ENCODE data around the gene PNP.

PNP gene

GRCh38 chr14:20436363-20436755 is 32.8 kb upstream of the PNP start:
- Histone ChIP-seq H3K4ac (ENCODE audit: low read depth in 1 of 2, low read length in 2 of 2) (no peak overlapping the region), H3K14ac (ENCODE audit: low read length in 2 of 2) (no peak overlapping the region), H3K27ac (ENCODE audit: low read length, poor library complexity, severe bottlenecking) (no peak overlapping the region), H3K27me3 (ENCODE audit: control insufficient read depth in 1 of 2, insufficient read depth in 1 of 2, low read length in 2 of 2) (peaks cover 0 to 17% of the 10 kb centered on the region in 2 experiments), H3K23ac (ENCODE audit: low read length in 2 of 2) (no peak overlapping the region), H3K9ac (ENCODE audit: low read length) (no peak overlapping the region), H3K4me1 (ENCODE audit: control insufficient read depth, insufficient read depth, low read depth, low read length) (peaks cover 6% of the 10 kb centered on the region), H2BK120ac (ENCODE audit: low read depth, low read length) (no peak overlapping the region), H2BK5ac (ENCODE audit: low read depth, low read length, poor library complexity, severe bottlenecking) (no peak overlapping the region), H4K91ac (ENCODE audit: low read length) (no peak overlapping the region), H2BK12ac (ENCODE audit: low read length in 2 of 2) (no peak overlapping the region), H3K36me3 (ENCODE audit: control insufficient read depth in 1 of 2, insufficient read depth in 2 of 2, low read depth in 1 of 2, low read length in 2 of 2) (no peaks in the 10 kb centered on the region), H2BK15ac (ENCODE audit: low read depth, poor library complexity, severe bottlenecking) (no peak overlapping the region), H2AK5ac (ENCODE audit: low read length, severe bottlenecking) (no peak overlapping the region), H3K4me2 (ENCODE audit: low read length, poor library complexity, severe bottlenecking) (no peak overlapping the region), H3K4me3 (ENCODE audit: insufficient read depth in 1 of 2, low read depth in 1 of 2, low read length in 2 of 2) (no peak overlapping the region), H4K8ac (ENCODE audit: low read length) (no peak overlapping the region), H2AFZ (ENCODE audit: low read depth, low read length) (no peak overlapping the region), H3K79me1 (replicated peaks; ENCODE audit: low read length, poor library complexity, severe bottlenecking) (no peaks in the 10 kb centered on the region), H3K9me3 (ENCODE audit: control insufficient read depth, low read length) (no peaks in the 10 kb centered on the region), H3K18ac (ENCODE audit: low read depth in 1 of 2, low read length in 2 of 2) (no peak overlapping the region)
- no peak for DNase-seq
- 96% methylated on average over 2 of the region's 4 CpGs for WGBS

GRCh38 chr14:20438664-20439063 is 30.5 kb upstream of the PNP start:
- H2BK5ac ChIP-seq (ENCODE audit: low read depth, low read length, poor library complexity, severe bottlenecking): no peak overlapping the region
- H3K9ac ChIP-seq (ENCODE audit: low read length): no peak overlapping the region
- no peaks in the 10 kb centered on the region for H3K79me1 ChIP-seq (replicated peaks; ENCODE audit: low read length, poor library complexity, severe bottlenecking)
- no peak overlapping the region for H2BK12ac ChIP-seq (ENCODE audit: low read length in 2 of 2)
- DNase-seq: no peak
- H3K18ac ChIP-seq (ENCODE audit: low read depth in 1 of 2, low read length in 2 of 2): no peak overlapping the region
- H3K4me1 ChIP-seq (ENCODE audit: control insufficient read depth, insufficient read depth, low read depth, low read length): peaks cover 6% of the 10 kb centered on the region
- H2BK120ac ChIP-seq (ENCODE audit: low read depth, low read length): no peak overlapping the region
- no peak overlapping the region for H3K27ac ChIP-seq (ENCODE audit: low read length, poor library complexity, severe bottlenecking)
- H2AK5ac ChIP-seq (ENCODE audit: low read length, severe bottlenecking): no peak overlapping the region
- H3K4me3 ChIP-seq (ENCODE audit: insufficient read depth in 1 of 2, low read depth in 1 of 2, low read length in 2 of 2): no peak overlapping the region
- H3K27me3 ChIP-seq (ENCODE audit: control insufficient read depth in 1 of 2, insufficient read depth in 1 of 2, low read length in 2 of 2): peaks cover 0 to 17% of the 10 kb centered on the region in 2 experiments
- no peak overlapping the region for H2BK15ac ChIP-seq (ENCODE audit: low read depth, poor library complexity, severe bottlenecking)
- no peaks in the 10 kb centered on the region for H3K9me3 ChIP-seq (ENCODE audit: control insufficient read depth, low read length)
- 88% methylated on average over 7 of the region's 7 CpGs for WGBS
- no peaks in the 10 kb centered on the region for H3K36me3 ChIP-seq (ENCODE audit: control insufficient read depth in 1 of 2, insufficient read depth in 2 of 2, low read depth in 1 of 2, low read length in 2 of 2)
- H3K14ac ChIP-seq (ENCODE audit: low read length in 2 of 2): no peak overlapping the region
- H4K8ac ChIP-seq (ENCODE audit: low read length): no peak overlapping the region
- no peak overlapping the region for H2AFZ ChIP-seq (ENCODE audit: low read depth, low read length)
- no peak overlapping the region for H3K4me2 ChIP-seq (ENCODE audit: low read length, poor library complexity, severe bottlenecking)
- H3K23ac ChIP-seq (ENCODE audit: low read length in 2 of 2): no peak overlapping the region
- no peak overlapping the region for H4K91ac ChIP-seq (ENCODE audit: low read length)
- H3K4ac ChIP-seq (ENCODE audit: low read depth in 1 of 2, low read length in 2 of 2): no peak overlapping the region

GRCh38 chr14:20440465-20440864 is 28.7 kb upstream of the PNP start:
- no peak overlapping the region for H4K8ac ChIP-seq (ENCODE audit: low read length)
- no peak overlapping the region for H3K23ac ChIP-seq (ENCODE audit: low read length in 2 of 2)
- no peak overlapping the region for H2BK12ac ChIP-seq (ENCODE audit: low read length in 2 of 2)
- no peaks in the 10 kb centered on the region for H3K9me3 ChIP-seq (ENCODE audit: control insufficient read depth, low read length)
- no peak overlapping the region for H2BK15ac ChIP-seq (ENCODE audit: low read depth, poor library complexity, severe bottlenecking)
- peaks cover 0 to 10% of the 10 kb centered on the region in 2 experiments for H3K27me3 ChIP-seq (ENCODE audit: control insufficient read depth in 1 of 2, insufficient read depth in 1 of 2, low read length in 2 of 2)
- H4K91ac ChIP-seq (ENCODE audit: low read length): no peak overlapping the region
- H2BK5ac ChIP-seq (ENCODE audit: low read depth, low read length, poor library complexity, severe bottlenecking): no peak overlapping the region
- no peak for DNase-seq
- H2AK5ac ChIP-seq (ENCODE audit: low read length, severe bottlenecking): no peak overlapping the region
- no peak overlapping the region for H2BK120ac ChIP-seq (ENCODE audit: low read depth, low read length)
- no peaks in the 10 kb centered on the region for H3K79me1 ChIP-seq (replicated peaks; ENCODE audit: low read length, poor library complexity, severe bottlenecking)
- no peak overlapping the region for H2AFZ ChIP-seq (ENCODE audit: low read depth, low read length)
- H3K14ac ChIP-seq (ENCODE audit: low read length in 2 of 2): no peak overlapping the region
- H3K4ac ChIP-seq (ENCODE audit: low read depth in 1 of 2, low read length in 2 of 2): no peak overlapping the region
- peaks cover 6% of the 10 kb centered on the region for H3K4me1 ChIP-seq (ENCODE audit: control insufficient read depth, insufficient read depth, low read depth, low read length)
- H3K36me3 ChIP-seq (ENCODE audit: control insufficient read depth in 1 of 2, insufficient read depth in 2 of 2, low read depth in 1 of 2, low read length in 2 of 2): peaks cover 3 to 12% of the 10 kb centered on the region in 2 experiments
- no peak overlapping the region for H3K4me2 ChIP-seq (ENCODE audit: low read length, poor library complexity, severe bottlenecking)
- no peak overlapping the region for H3K27ac ChIP-seq (ENCODE audit: low read length, poor library complexity, severe bottlenecking)
- H3K18ac ChIP-seq (ENCODE audit: low read depth in 1 of 2, low read length in 2 of 2): no peak overlapping the region
- no peak overlapping the region for H3K4me3 ChIP-seq (ENCODE audit: insufficient read depth in 1 of 2, low read depth in 1 of 2, low read length in 2 of 2)
- WGBS: 94% methylated on average over 2 of the region's 5 CpGs
- H3K9ac ChIP-seq (ENCODE audit: low read length): no peak overlapping the region

- 79% methylated on average over 3 of the region's 5 CpGs for WGBS
- Histone ChIP-seq H3K4me3 (ENCODE audit: insufficient read depth in 1 of 2, low read depth in 1 of 2, low read length in 2 of 2) (no peak overlapping the region), H3K27ac (ENCODE audit: low read length, poor library complexity, severe bottlenecking) (no peak overlapping the region), H2BK15ac (ENCODE audit: low read depth, poor library complexity, severe bottlenecking) (no peak overlapping the region), H3K4ac (ENCODE audit: low read depth in 1 of 2, low read length in 2 of 2) (no peak overlapping the region), H3K4me2 (ENCODE audit: low read length, poor library complexity, severe bottlenecking) (no peak overlapping the region), H3K79me1 (replicated peaks; ENCODE audit: low read length, poor library complexity, severe bottlenecking) (no peaks in the 10 kb centered on the region), H3K18ac (ENCODE audit: low read depth in 1 of 2, low read length in 2 of 2) (no peak overlapping the region), H3K9me3 (ENCODE audit: control insufficient read depth, low read length) (no peaks in the 10 kb centered on the region), H4K91ac (ENCODE audit: low read length) (no peak overlapping the region), H3K27me3 (ENCODE audit: control insufficient read depth in 1 of 2, insufficient read depth in 1 of 2, low read length in 2 of 2) (peaks cover 0 to 6% of the 10 kb centered on the region in 2 experiments), H2BK12ac (ENCODE audit: low read length in 2 of 2) (no peak overlapping the region), H3K9ac (ENCODE audit: low read length) (no peak overlapping the region), H2AK5ac (ENCODE audit: low read length, severe bottlenecking) (no peak overlapping the region), H2AFZ (ENCODE audit: low read depth, low read length) (no peak overlapping the region), H3K4me1 (ENCODE audit: control insufficient read depth, insufficient read depth, low read depth, low read length) (peaks cover 5% of the 10 kb centered on the region), H2BK120ac (ENCODE audit: low read depth, low read length) (no peak overlapping the region), H2BK5ac (ENCODE audit: low read depth, low read length, poor library complexity, severe bottlenecking) (no peak overlapping the region), H4K8ac (ENCODE audit: low read length) (no peak overlapping the region), H3K14ac (ENCODE audit: low read length in 2 of 2) (no peak overlapping the region), H3K36me3 (ENCODE audit: control insufficient read depth in 1 of 2, insufficient read depth in 2 of 2, low read depth in 1 of 2, low read length in 2 of 2) (peaks cover 3 to 16% of the 10 kb centered on the region in 2 experiments), H3K23ac (ENCODE audit: low read length in 2 of 2) (no peak overlapping the region)
- no peak for DNase-seq
Observed at GRCh38 chr14:20440882-20441281, 28.3 kb upstream of the PNP start.
